KMS-11 (cell line): ENCODE results near the gene AGPAT3.

Experiments used
- H2AFZ ChIP-seq: fragments of 200-600 bp; sonication (generic); 2 replicates; pipeline ENCODE4 v1.6.1; 2016; ENCODE audit warnings: antibody characterized with exemption, mixed run types, low read depth
- H3K27ac ChIP-seq: fragments of 200-600 bp; sonication (generic); 2 replicates; pipeline ENCODE4 v1.6.1; 2016; ENCODE audit warnings: mild to moderate bottlenecking, mixed run types
- H3K27me3 ChIP-seq: fragments of 200-600 bp; sonication (generic); 2 replicates; pipeline ENCODE4 v1.6.1; 2017; ENCODE audit warnings: mild to moderate bottlenecking, low read depth, mixed run types, moderate library complexity; ENCODE audit not compliant: insufficient read depth
- H3K36me3 ChIP-seq: fragments of 200-600 bp; sonication (generic); 2 replicates; pipeline ENCODE4 v1.6.1; 2017; ENCODE audit warnings: mild to moderate bottlenecking, mixed run types; ENCODE audit not compliant: insufficient read depth
- H3K4me1 ChIP-seq: fragments of 200-600 bp; sonication (generic); 2 replicates; pipeline ENCODE4 v1.6.1; 2016; ENCODE audit warnings: mild to moderate bottlenecking, low read depth, mixed run types; ENCODE audit not compliant: poor library complexity, severe bottlenecking
- H3K4me2 ChIP-seq: fragments of 200-600 bp; sonication (generic); 2 replicates; pipeline ENCODE4 v1.7.0; 2016; ENCODE audit warnings: mild to moderate bottlenecking, mixed run types
- H3K4me3 ChIP-seq: fragments of 200-600 bp; sonication (generic); IDR thresholded peaks from 2 replicates; pipeline ENCODE4 v1.6.1; 2017; ENCODE audit warnings: low read depth, low read length, mixed read lengths; ENCODE audit not compliant: insufficient read depth
- H3K79me2 ChIP-seq: fragments of 200-600 bp; sonication (generic); 2 replicates; pipeline ENCODE4 v1.6.1; 2016; ENCODE audit warnings: low read depth, mixed run types; ENCODE audit not compliant: insufficient read depth
- H3K9ac ChIP-seq: fragments of 200-600 bp; sonication (generic); 2 replicates; pipeline ENCODE4 v1.6.1; 2016; ENCODE audit warnings: mild to moderate bottlenecking, mixed run types
- H4K20me1 ChIP-seq: fragments of 200-600 bp; sonication (generic); 2 replicates; pipeline ENCODE4 v1.6.1; 2016; ENCODE audit warnings: mild to moderate bottlenecking, mixed run types; ENCODE audit not compliant: insufficient read depth
- CTCF ChIP-seq: fragments of 200-600 bp; sonication (generic); conservative IDR thresholded peaks from 2 replicates; pipeline ENCODE4 v1.6.1; 2017; ENCODE audit warnings: low read depth, mild to moderate bottlenecking, antibody characterized with exemption, low read length, moderate library complexity, mixed read lengths

The AGPAT3 gene

GRCh38 chr21:44012474-44013379 lies 147.7 kb downstream of the AGPAT3 start:
- Histone ChIP-seq H2AFZ (peak overlapping the region; percentile 11; the same call in 1 of the 2 replicates), H3K36me3 (no peaks in the 10 kb centered on the region), H4K20me1 (peaks cover 35% of the 10 kb centered on the region), H3K79me2 (peaks cover 61% of the 10 kb centered on the region), H3K4me3 (no peak overlapping the region), H3K27ac (peak overlapping the region; percentile 46), H3K4me2 (peak overlapping the region; percentile 93), H3K9ac (peak overlapping the region; percentile 57), H3K27me3 (no peaks in the 10 kb centered on the region), H3K4me1 (peaks cover 42% of the 10 kb centered on the region)
- TF ChIP-seq CTCF, result no peak; the same call in 1 of the 2 replicates

- peak overlapping the region; percentile 57 for H3K9ac ChIP-seq
- H2AFZ ChIP-seq, result no peak overlapping the region
- no peaks in the 10 kb centered on the region for H3K36me3 ChIP-seq
- peaks cover 35% of the 10 kb centered on the region for H4K20me1 ChIP-seq
- no peak overlapping the region for H3K4me3 ChIP-seq
- peak overlapping the region; percentile 93 for H3K4me2 ChIP-seq
- peaks cover 69% of the 10 kb centered on the region for H3K79me2 ChIP-seq
- peaks cover 42% of the 10 kb centered on the region for H3K4me1 ChIP-seq
- no peak for TF ChIP-seq CTCF
- H3K27ac ChIP-seq, result peak overlapping the region; percentile 46
- H3K27me3 ChIP-seq, result no peaks in the 10 kb centered on the region
Observed at GRCh38 chr21:44013380-44014088, 148.5 kb downstream of the AGPAT3 start.

- Histone ChIP-seq H3K9ac (no peak overlapping the region), H3K36me3 (no peaks in the 10 kb centered on the region), H2AFZ (no peak overlapping the region), H3K79me2 (peaks cover 99% of the 10 kb centered on the region), H4K20me1 (peaks cover 46% of the 10 kb centered on the region), H3K4me1 (peaks cover 73% of the 10 kb centered on the region), H3K4me3 (no peak overlapping the region), H3K27ac (no peak overlapping the region), H3K4me2 (no peak overlapping the region), H3K27me3 (no peaks in the 10 kb centered on the region)
- TF ChIP-seq CTCF, result no peak
Observed at GRCh38 chr21:44017601-44018000, 152.6 kb downstream of the AGPAT3 start.

GRCh38 chr21:44018127-44018526 lies 153.1 kb downstream of the AGPAT3 start:
- no peak overlapping the region for H3K9ac ChIP-seq
- H3K4me1 ChIP-seq, result peaks cover 75% of the 10 kb centered on the region
- H2AFZ ChIP-seq, result no peak overlapping the region
- peaks cover 45% of the 10 kb centered on the region for H4K20me1 ChIP-seq
- H3K4me2 ChIP-seq, result no peak overlapping the region
- no peak for TF ChIP-seq CTCF
- H3K79me2 ChIP-seq, result peaks cover 100% of the 10 kb centered on the region
- H3K27me3 ChIP-seq, result no peaks in the 10 kb centered on the region
- H3K4me3 ChIP-seq, result no peak overlapping the region
- no peak overlapping the region for H3K27ac ChIP-seq
- H3K36me3 ChIP-seq, result no peaks in the 10 kb centered on the region
